Activated naive CD4-positive, alpha-beta T cell treated with anti-CD3 and anti-CD28 coated beads, Interleukin-2, amount 50 U/mL, for 72 hours (primary cell): ENCODE measurements around the gene RAMP3. TPM values are rescaled to one million over a fixed set of nuclear protein-coding genes. Genes with fewer than 3 reads are reported as not detected.
"Not testable (repeated sequence)": the region's sequence is repeated elsewhere in the genome, so short reads cannot be mapped to it uniquely, and the experiment has no call there.

Source experiments
- ATAC-seq, 2 donors: fragments of 150-1000 bp; cut with Tn5 transposase; 2 replicates each; pipeline ENCODE4 v1.10.0; 2021; ENCODE audit warnings: mild to moderate bottlenecking in 2 of 2, moderate library complexity in 2 of 2
- DNase-seq, 2 donors: peaks; one replicate each; pipeline ENCODE4 v3.0.0; 2021 to 2022; ENCODE audit warnings: low spot score in 2 of 2
- H3K27ac Mint-ChIP-seq, 2 donors: one replicate each; pipeline ENCODE4 v1.8.0; 2022; ENCODE audit warnings: mild to moderate bottlenecking in 2 of 2, mixed read lengths in 2 of 2
- H3K36me3 Mint-ChIP-seq, 2 donors: one replicate each; pipeline ENCODE4 v1.8.0; 2022; ENCODE audit warnings: mixed read lengths in 2 of 2
- H3K9me3 Mint-ChIP-seq, 2 donors: one replicate each; pipeline ENCODE4 v1.8.0; 2022; ENCODE audit warnings: mixed read lengths in 2 of 2
- total RNA-seq, 2 donors: library from RNA; stranded (reverse); gene quantifications; one replicate each; pipeline ENCODE4 v1.2.3, GENCODE V29; 2022

Gene RAMP3
- total RNA-seq, 2 donors from 2014 or later, result 0.50 TPM; not detected in 1

DNA sequence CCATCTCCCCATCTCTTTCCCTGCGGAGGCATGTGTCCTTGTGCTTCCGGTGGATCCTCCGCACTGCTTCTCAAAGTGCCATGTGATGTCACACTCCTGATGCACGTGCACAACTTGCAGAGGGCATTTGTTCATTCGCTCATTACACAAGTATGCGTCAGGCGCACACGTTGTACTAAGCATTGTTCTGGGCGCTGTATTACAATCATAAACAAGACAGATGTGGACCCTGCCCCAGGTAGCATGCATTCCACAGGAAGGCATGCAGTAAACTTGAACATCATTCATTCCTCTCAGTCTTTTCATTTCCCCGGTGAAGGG is 9.0 kb upstream of the RAMP3 start:
- H3K9me3 Mint-ChIP-seq, result no peaks in the 10 kb centered on the region
- H3K27ac Mint-ChIP-seq, result no peak overlapping the region
- no peak for ATAC-seq
- H3K36me3 Mint-ChIP-seq, result no peaks in the 10 kb centered on the region
- no peak for DNase-seq

DNA sequence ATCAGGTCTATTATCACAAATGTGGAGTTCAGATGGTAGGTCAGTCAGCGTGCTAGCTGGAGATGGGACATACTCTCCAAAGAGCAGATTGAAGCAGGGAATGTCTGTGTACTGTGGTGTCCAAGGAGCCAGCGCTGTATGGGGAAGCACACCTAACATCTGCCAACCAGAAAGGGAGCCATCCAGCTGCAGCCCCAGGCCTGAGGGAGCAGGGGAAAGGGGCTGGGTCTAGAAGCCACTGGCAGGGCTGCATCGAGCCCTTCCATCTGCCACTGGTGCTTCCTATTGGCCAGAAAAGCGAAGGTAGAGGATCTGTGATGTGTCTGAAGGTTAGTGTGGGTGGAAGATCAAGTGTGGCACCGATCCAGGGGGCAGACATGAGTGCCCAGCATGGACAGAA is 8.0 kb upstream of the RAMP3 start:
- no peak overlapping the region for H3K27ac Mint-ChIP-seq
- no peaks in the 10 kb centered on the region for H3K9me3 Mint-ChIP-seq
- H3K36me3 Mint-ChIP-seq, result no peaks in the 10 kb centered on the region
- DNase-seq (no peak), ATAC-seq (no peak)

DNA sequence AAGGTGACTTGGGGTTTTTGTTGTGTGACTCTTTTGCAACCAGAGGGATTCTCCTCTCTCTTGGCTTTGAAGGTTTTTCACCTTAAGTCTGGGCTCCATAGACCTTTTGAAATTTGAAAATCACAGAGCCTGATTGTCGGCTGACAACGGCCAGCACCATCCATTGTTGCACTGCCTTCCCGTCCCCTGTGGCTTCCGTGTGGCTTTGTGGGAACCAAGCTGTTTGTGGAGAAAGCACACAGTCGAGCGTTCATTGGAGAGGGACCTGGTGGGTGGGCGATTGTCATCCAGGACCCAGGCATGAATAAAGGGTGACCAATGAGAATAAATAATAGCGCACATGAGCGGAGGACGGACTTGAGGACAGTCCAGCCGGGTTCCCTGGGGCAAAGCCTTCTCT is 7.4 kb upstream of the RAMP3 start:
- Mint-ChIP-seq H3K36me3 (no peaks in the 10 kb centered on the region), H3K9me3 (no peaks in the 10 kb centered on the region), H3K27ac (peak overlapping the region in 1 of 2 donors; percentile 25)
- ATAC-seq (no peak), DNase-seq (no peak)

DNA sequence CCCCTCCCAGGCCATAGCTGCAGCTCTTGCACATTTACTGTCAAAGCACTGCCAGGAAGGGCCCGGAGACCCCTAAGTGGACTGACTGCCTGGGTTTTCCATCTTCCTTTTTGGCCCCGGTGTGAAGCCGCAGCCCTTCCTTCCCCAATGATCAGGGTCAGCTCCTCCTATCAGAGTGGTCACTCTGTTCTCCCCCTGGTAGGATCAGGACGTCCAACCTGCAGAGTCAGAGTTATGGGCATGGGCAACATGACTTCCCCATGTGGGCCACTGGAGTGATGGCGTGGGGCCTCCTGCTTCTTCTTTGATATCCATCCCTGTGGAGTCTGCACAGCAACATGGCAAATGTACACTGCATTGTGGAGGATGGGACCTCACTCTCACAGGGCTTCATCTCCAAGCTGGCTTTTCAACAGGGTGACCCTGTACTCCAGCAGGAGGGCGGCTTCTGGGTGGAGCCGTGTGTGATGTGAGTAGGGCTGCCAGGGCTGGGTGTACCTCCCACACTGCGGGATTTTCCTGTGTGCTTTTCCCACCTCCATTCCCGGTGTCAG is 6.4 kb upstream of the RAMP3 start:
- no peak for DNase-seq
- Mint-ChIP-seq H3K36me3 (no peaks in the 10 kb centered on the region), H3K27ac (no peak overlapping the region), H3K9me3 (no peaks in the 10 kb centered on the region)
- no peak for ATAC-seq

DNA sequence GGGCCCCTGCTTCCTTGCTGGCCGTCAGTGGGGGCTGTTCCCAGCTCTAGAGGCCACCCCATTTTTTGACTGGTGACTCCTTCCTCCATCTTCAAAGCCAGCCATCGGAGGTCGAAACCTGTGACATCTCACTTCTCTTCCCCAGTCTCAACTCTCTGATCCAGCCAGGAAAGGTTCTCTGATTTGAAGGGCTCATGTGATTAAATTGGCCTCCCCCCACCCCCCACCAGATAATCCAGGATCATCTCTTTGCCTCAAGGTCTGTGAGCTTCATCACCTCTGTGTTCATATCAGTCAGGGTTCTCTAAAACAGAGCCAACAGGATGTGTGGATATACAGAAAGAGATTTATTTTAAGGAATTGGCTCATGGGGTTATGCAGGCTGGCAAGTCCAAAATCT is 5.6 kb upstream of the RAMP3 start:
- ATAC-seq (no peak), DNase-seq (no peak)
- H3K36me3 Mint-ChIP-seq, result no peaks in the 10 kb centered on the region
- H3K9me3 Mint-ChIP-seq, result no peaks in the 10 kb centered on the region
- H3K27ac Mint-ChIP-seq, result no peak overlapping the region

DNA sequence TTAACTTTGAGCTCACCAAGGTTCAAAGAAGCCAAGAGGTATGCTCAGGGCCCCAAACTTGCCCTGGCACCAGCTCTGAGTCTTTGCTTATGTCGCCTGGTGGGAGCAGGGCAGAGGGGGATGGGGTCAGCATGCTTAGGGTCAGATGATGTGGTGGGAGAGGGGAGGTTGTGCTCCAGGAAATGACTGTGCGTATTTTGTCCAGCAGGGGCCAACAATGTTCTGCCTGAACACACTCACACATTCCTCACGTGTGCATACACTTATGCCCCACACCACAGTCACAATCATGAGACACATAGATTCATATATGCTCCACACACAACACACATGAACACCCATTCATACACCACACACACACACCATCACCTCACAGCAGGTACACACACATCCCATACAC is 4.4 kb upstream of the RAMP3 start:
- Mint-ChIP-seq H3K27ac (no peak overlapping the region), H3K36me3 (no peaks in the 10 kb centered on the region), H3K9me3 (no peaks in the 10 kb centered on the region)
- DNase-seq, result no peak
- ATAC-seq, result no peak

DNA sequence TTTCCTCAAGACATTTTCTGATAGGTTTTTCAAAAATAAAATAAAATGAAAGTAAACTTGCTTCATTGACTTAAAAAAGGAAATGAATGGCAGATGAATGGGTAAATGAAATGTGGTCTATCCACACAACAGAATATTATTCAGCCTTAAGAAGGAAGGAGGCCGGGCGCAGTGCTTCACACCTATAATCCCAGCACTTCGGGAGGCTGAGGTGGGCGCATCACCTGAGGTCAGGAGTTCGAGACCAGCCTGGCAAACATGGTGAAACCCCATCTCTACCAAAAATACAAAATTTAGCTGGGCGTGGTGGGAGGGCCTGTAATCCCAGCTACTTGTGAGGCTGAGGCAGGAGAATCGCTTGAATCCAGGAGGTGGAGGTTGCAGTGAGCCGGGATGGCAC is 3.7 kb upstream of the RAMP3 start:
- DNase-seq, H3K9me3 Mint-ChIP-seq, H3K27ac Mint-ChIP-seq, ATAC-seq, H3K36me3 Mint-ChIP-seq: not testable (repeated sequence)

DNA sequence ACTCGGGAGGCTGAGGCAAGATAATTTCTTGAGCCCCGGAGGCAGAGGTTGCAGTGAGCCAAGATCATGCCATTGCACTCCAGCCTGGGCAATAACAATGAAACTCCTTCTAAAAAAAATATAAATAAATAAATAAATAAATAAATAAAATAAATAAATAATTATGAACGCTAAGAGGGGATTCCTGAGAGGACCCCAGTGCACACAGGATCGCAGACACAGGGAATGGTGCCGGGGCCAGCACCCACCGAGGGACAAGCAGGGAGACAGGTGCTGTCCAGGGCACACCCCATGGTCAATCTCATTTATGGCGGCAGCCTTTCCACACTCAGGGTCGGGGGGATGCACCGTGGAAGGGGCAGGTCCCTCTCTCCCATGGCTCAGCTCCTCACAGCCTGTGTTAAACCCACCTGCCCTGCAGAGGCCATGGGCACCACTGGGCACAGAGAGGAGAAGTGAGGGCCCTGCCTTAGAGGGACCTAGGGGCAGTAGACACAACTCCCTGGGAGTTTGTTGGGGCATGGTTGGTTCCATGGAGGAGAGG is 2.2 kb upstream of the RAMP3 start:
- H3K9me3 Mint-ChIP-seq, result no peaks in the 10 kb centered on the region
- H3K36me3 Mint-ChIP-seq, result no peaks in the 10 kb centered on the region
- no peak overlapping the region for H3K27ac Mint-ChIP-seq
- DNase-seq (no peak), ATAC-seq (no peak)

DNA sequence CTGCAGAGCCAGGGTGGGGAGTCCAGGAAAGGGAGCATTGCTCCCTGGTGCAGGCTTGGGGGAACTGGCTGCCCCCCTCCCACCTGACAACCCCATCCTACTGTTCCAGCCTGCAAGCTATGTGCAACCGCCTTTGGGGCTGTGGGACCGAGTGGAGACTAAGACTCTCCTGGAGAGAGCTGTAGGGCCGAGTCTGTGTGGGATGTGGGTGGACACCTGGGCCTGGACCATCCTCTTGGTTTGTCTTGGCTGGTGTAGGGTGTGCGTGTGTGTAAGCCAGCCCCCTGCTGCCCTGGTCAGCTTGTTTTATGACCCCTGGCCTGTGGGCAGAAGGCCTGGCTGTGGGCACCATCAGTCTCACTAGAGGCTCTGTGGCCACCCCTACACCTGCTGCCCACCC is 1.6 kb upstream of the RAMP3 start:
- ATAC-seq, result peak in 1 of 2 donors; percentile 9
- Mint-ChIP-seq H3K27ac (no peak overlapping the region), H3K36me3 (no peaks in the 10 kb centered on the region), H3K9me3 (no peaks in the 10 kb centered on the region)
- no peak for DNase-seq

DNA sequence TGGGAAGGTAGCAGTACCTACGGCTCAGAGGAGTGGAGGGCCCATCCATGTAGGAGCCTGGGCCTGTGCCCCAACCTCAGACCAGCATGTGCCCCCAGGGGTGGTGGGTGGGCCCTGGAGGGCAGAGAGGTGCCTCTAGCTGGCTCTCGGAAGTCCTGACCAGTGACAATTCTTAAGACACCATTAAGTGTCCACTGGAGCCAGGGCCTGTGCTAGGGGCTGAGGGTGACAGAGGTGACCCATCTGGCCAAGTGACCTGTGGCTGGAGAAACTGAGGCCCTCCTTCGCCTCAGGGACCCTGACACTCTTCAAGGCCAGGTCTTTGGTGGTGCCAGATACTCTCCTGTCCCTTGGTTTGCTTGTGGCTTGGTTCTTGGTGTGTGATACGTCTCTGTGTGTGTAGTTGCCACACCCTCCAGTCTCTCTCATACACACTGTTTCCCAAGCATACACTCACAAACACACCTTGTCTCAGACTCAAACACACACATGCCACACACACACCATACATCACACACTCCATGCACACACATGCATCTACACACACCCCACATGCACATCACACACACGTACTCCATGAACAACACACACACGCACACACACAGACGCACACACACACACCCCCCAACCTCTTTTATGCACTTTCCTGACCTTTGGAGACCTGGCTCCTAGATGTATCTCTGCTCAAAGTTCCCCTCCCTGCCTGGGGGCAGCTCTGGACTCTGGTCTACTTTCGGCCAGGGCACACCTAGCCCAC is 897 bp upstream of the RAMP3 start:
- Mint-ChIP-seq H3K27ac (no peak overlapping the region), H3K36me3 (no peaks in the 10 kb centered on the region), H3K9me3 (no peaks in the 10 kb centered on the region)
- no peak for DNase-seq
- ATAC-seq, result no peak

DNA sequence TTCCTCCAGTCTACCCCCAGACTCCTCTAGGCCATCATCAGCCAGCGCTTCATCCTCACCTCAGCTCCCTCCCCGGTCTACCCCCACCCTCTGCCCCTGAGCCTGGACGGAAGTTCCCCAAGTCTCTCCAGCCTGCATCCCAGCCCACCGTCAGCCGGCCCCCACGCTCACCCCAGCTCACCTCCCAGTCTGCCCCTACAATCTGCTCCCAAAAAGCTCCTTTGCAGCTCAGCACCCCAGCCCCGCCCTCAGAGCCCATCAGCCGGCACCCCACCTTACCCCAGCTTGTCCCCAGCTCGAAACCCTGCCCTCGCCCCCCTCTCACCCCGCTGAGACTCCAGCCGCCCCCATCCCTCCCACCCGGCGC is 322 bp upstream of the RAMP3 start:
- H3K27ac Mint-ChIP-seq, result no peak overlapping the region
- ATAC-seq (no peak), DNase-seq (no peak)
- no peaks in the 10 kb centered on the region for H3K36me3 Mint-ChIP-seq
- H3K9me3 Mint-ChIP-seq, result no peaks in the 10 kb centered on the region

DNA sequence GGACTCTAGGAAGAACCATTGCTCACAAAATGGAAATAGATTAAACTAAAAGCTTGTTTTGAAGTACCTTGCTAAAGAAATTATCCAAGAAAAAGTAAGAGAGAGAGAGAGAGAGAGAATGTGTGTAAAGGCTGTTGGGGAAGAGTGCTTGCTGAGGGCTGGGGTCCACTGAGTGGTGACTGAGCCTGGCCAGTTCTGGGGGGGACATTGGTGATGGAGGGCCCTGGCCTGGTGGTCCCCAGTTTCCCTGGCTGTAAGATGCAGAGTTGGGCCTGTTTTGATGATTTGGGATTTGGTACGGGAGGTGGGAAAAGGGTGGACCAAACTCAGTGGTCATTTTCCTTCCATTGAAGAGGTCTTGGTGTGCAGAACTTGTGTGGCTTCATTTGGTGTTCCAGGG is 880 bp downstream of the RAMP3 start:
- ATAC-seq (no peak), DNase-seq (no peak)
- H3K36me3 Mint-ChIP-seq, result no peaks in the 10 kb centered on the region
- no peak overlapping the region for H3K27ac Mint-ChIP-seq
- no peaks in the 10 kb centered on the region for H3K9me3 Mint-ChIP-seq

DNA sequence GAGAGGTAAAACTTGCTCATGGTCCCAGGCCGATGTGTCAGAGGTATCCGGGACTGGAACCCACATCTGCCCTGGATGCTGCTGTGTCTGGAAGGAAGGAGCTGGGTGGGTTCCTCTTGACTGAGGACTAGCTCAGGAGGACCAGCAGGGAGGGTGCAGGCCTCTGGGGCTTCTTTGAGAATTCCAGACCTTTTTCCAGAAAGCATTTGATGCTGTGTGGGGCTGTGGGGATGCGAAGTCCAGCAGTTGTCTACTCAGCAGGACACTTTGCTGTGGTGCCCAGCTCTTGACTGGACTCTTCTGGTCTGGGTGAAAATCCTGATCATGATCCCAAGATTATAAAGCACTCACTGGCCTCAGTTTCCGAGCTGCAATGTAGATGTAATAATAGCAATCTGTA is 1.7 kb downstream of the RAMP3 start:
- Mint-ChIP-seq H3K9me3 (no peaks in the 10 kb centered on the region), H3K27ac (no peak overlapping the region), H3K36me3 (no peaks in the 10 kb centered on the region)
- no peak for DNase-seq
- ATAC-seq, result no peak

DNA sequence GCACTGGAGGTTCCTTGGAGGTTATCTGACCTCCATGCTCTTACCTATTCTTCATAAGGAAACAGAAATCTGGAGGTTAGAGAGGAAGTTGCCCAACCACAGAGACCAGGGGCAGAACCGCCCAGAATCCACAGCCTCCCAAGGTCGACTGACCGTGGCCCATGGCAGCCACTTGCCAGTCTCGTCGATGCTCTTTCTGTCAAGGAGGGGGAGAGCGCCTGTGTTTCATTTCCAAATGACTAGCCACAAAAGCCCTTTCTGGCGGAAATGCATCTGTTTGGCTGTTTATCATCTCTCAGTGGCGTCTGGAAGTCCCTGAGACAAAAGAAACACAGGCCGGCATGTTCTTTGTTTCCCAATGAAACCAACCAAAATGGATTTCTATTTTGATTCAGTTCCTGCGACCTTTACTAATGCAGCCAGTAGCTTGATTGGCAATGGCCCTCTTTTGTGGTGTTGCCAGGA is 2.9 kb downstream of the RAMP3 start:
- Mint-ChIP-seq H3K9me3 (peaks cover 4 to 5% of the 10 kb centered on the region in 2 donors), H3K27ac (peak overlapping the region in 1 of 2 donors; percentile 25)
- ATAC-seq, result peak in 1 of 2 donors; percentile 23

DNA sequence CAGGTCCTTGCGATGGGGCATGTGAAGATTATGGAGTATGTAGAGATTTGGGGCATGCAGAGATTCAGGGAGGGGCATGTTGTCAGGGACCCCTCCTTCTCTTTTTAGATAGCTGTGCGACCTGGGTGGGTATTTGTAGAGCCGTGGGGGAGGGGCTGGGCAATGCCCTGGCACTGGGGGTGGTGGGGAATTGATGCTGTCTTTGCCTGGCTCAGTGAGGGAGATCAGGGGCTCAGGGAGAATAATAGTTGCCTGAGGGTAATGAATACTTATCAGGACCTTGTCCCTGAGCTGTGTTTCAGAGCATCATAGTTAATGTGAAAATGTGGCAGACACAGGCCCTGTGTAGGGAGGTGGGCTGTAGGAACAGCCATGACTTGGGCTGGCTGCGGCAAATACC is 3.5 kb downstream of the RAMP3 start:
- peaks cover 4 to 5% of the 10 kb centered on the region in 2 donors for H3K9me3 Mint-ChIP-seq
- H3K27ac Mint-ChIP-seq, result no peak overlapping the region
- ATAC-seq, result no peak
- no peak for DNase-seq
- H3K36me3 Mint-ChIP-seq, result peaks cover 0 to 4% of the 10 kb centered on the region in 2 donors

More for the DNA sequence above, 2.9 kb downstream of the RAMP3 start:
- DNase-seq, result no peak
- H3K36me3 Mint-ChIP-seq, result peaks cover 0 to 4% of the 10 kb centered on the region in 2 donors

DNA sequence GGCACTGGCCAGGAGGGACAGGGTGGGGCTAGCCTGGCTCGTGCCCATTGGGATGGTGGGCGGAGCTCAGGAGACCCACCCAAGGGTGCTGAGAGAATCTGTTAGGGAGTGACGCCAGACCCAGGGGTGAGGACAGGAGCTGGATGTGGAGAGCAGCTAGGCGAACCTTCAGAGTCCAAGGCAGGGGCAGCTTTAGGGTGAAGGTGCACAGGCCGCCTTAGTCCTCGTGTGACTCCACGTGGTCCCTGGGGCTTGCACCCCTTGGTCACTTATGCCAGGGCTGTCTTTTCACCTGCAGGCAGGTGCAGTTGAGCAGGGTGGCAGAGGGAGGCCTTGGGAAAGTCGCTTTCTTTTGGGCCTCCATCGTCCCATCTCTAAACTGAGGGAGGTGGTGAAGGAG is 4.3 kb downstream of the RAMP3 start:
- Mint-ChIP-seq H3K27ac (peak overlapping the region; percentile 24 to 56), H3K9me3 (peaks cover 4 to 5% of the 10 kb centered on the region in 2 donors), H3K36me3 (peaks cover 0 to 4% of the 10 kb centered on the region in 2 donors)
- no peak for DNase-seq
- no peak for ATAC-seq

DNA sequence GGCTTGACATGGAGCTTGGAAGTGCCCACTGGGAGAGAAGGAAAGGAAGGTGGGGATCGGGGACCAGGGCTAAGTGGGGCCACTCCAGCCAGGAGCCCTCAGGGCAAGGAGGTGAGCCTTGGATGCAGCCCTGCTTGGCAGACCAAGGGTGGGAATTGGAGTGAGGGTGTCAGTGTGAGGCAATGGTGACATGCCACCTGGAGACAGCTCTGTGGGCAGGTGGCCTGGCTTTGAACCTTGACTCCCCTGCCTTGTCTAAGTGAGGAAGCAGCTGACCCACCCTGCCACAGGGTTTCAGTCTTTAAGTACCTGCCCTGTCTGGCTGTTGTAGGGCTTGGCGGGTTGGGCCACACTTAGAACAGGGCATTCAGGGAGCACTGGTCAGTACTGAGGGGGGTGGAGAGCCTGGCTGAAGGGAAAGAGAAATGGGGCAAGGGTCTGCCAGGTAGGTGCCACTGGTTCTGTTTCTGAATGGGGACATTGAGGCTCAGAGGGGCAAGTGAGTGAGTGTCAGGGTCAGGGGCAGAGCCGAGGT is 4.8 kb downstream of the RAMP3 start:
- DNase-seq (no peak), ATAC-seq (no peak)
- H3K36me3 Mint-ChIP-seq, result peaks cover 0 to 4% of the 10 kb centered on the region in 2 donors
- peak overlapping the region; percentile 9 to 24 for H3K27ac Mint-ChIP-seq
- peaks cover 4 to 5% of the 10 kb centered on the region in 2 donors for H3K9me3 Mint-ChIP-seq
